Activated effector memory CD4-positive, alpha-beta T cell treated with Interleukin-2 at 50 U/mL for 16 hours (primary cell): ENCODE results near the gene EBI3.
"Not testable (repeated sequence)": the region's sequence is repeated elsewhere in the genome, so short reads cannot be mapped to it uniquely, and the experiment has no call there.

ENCODE experiments used
- DNase-seq: peaks from one replicate; pipeline ENCODE4 v3.0.0-alpha.2; 2020

Gene EBI3

GRCh38 chr19:4229179-4229931 lies at the start of gene EBI3:
EBI3 (plus strand) TSS chr19:4229523; CDS start chr19:4229551, 28 bp downstream.
- no peak for DNase-seq

- no peak for DNase-seq
These were observed 48.2 kb upstream of the EBI3 start for GRCh38 chr19:4181053-4181508.

- DNase-seq, result peak; percentile 95
These were observed 47.1 kb upstream of the EBI3 start, which contains the start of the genes ANKRD24 and SIRT6 for GRCh38 chr19:4182084-4182810. ANKRD24 (plus strand) TSS chr19:4182689; CDS start chr19:4186426, 3,737 bp downstream. SIRT6 (minus strand) TSS chr19:4182563; CDS start chr19:4182539, 24 bp downstream.

GRCh38 chr19:4183967-4184717 lies 45.2 kb upstream of the EBI3 start:
- no peak for DNase-seq

- DNase-seq, result no peak
These were observed 44.5 kb upstream of the EBI3 start for GRCh38 chr19:4184718-4185352.

- DNase-seq, result no peak
These were observed 43.8 kb upstream of the EBI3 start for GRCh38 chr19:4185413-4186086.

GRCh38 chr19:4186087-4186993 lies 43.0 kb upstream of the EBI3 start:
- DNase-seq, result peak; percentile 53

GRCh38 chr19:4187313-4188122 lies 41.8 kb upstream of the EBI3 start:
- DNase-seq, result no peak

GRCh38 chr19:4189641-4190040 lies 39.7 kb upstream of the EBI3 start:
- no peak for DNase-seq

GRCh38 chr19:4192537-4192936 lies 36.8 kb upstream of the EBI3 start:
- not testable (repeated sequence) for DNase-seq

- no peak for DNase-seq
These were observed 35.0 kb upstream of the EBI3 start for GRCh38 chr19:4194353-4194752.

- no peak for DNase-seq
These were observed 33.3 kb upstream of the EBI3 start for GRCh38 chr19:4196009-4196408.

GRCh38 chr19:4196587-4197148 lies 32.7 kb upstream of the EBI3 start:
- no peak for DNase-seq

GRCh38 chr19:4197228-4197624 lies 32.1 kb upstream of the EBI3 start:
- DNase-seq, result no peak

GRCh38 chr19:4197625-4198466 lies 31.5 kb upstream of the EBI3 start:
- DNase-seq, result no peak

GRCh38 chr19:4198467-4199126 lies 30.7 kb upstream of the EBI3 start:
- DNase-seq, result no peak

GRCh38 chr19:4199699-4200293 lies 29.5 kb upstream of the EBI3 start:
- no peak for DNase-seq
